ENCODE data around the gene GOLIM4.
A peak's percentile ranks its signal among the peaks of the same experiment; 100 is the strongest.

The GOLIM4 gene

DNA sequence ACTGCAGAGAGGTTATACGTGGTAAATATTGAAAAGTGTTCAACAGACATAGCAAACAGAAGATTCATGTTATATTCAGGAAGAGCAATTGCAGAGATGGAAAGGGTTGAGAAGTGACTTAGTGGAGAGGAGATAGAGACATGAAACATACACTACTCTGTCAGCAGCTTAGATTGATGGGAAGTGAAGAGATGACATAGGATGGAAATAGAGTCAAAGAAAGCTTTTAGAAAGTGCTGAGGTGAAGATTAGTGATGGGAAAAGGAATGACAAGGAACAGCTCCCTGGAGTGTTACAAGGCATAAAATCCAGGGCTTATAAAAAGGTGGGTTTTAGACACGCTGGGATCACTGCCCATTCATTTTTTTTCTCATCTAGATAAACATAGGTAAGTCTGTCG is 17.2 kb upstream of the GOLIM4 start:
- TF ChIP-seq, protein P1, sequence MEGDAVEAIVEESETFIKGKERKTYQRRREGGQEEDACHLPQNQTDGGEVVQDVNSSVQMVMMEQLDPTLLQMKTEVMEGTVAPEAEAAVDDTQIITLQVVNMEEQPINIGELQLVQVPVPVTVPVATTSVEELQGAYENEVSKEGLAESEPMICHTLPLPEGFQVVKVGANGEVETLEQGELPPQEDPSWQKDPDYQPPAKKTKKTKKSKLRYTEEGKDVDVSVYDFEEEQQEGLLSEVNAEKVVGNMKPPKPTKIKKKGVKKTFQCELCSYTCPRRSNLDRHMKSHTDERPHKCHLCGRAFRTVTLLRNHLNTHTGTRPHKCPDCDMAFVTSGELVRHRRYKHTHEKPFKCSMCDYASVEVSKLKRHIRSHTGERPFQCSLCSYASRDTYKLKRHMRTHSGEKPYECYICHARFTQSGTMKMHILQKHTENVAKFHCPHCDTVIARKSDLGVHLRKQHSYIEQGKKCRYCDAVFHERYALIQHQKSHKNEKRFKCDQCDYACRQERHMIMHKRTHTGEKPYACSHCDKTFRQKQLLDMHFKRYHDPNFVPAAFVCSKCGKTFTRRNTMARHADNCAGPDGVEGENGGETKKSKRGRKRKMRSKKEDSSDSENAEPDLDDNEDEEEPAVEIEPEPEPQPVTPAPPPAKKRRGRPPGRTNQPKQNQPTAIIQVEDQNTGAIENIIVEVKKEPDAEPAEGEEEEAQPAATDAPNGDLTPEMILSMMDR (IDR thresholded peaks at IDR 0.05) = no peak

DNA sequence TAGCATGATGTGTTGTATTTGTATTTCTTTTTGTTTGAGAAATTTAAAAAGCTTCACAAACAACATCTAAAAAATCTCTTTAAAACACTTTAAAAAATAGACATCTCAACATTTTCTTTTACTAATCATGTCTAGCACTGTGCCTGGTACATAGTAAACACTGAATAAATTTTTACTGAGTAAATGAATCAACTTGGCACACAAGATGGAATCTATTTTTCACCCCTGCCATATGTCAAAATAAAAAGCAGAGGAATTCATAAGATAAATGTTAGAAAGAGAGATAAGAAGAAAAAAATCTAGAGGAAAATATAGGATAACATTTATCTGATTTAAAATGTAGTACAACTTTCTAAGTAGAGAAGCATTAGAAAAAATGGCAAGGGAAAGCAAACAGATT is 8.6 kb upstream of the GOLIM4 start:
- TF ChIP-seq, protein P1 (IDR thresholded peaks at IDR 0.05) = no peak

DNA sequence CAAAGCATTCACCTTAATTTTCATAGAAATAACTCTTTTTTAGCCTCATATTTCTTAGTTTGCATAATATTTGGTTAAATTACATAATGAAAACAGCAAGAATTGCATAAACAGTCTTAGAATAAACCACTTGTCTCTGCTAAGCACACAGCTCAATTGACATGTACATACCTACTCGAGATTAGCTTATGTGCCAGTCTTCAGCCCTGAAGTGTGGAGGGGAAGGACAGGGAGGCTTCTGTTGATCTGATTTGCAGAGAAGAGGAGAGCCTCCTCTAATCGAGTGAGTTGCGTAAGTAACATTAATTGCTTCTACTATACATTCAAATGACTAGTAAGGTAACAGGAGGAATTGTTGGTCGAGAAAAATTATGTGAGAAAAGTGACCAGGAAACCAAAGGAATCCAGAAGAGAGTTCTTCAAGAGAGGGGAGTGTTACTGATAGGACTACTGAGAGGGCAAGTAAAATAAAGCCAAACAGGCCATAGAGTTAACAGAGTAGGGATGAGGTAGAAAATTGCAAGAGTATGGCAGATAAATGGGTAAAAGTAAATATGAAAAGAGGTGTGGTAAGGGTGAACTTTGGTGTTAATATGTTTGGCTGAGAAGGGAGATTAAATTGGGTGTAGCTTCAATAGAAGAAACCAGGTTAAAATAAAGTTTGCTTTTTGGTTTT is 7.1 kb upstream of the GOLIM4 start:
- TF ChIP-seq, protein P1 (IDR thresholded peaks at IDR 0.05) = no peak

DNA sequence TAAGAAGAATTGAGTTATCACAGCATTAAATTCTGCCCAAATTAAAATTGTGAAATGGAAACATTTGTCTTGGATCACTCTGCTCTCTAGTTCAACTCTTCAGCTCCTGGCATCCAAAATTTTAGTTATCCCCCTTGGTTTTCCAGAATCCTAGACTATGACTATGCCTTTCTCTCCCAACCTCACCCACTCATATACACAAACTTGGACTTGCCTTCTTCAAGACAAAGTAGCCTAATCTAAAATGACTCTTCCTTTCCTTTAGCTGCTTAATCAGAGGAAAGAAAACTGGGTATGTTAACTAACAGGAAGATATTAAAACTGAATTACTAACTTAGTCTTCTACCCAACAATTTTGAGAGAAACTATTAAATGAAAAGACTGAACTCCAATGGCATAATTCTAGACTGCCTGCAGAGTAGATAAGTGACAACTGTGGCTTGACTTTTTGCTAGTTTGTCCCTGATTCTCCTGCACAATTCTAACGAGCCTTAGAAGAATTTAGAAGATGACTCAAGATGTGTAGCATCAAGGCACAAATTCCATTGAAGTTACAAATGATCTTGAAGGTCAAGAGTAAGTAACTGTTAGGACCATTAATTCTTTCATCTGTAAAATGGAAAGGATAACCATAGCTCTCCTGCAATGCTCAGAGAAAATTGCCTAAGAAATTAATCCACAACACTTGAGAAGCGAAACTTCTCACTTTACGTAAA is 5.2 kb upstream of the GOLIM4 start:
- TF ChIP-seq, protein P1 (IDR thresholded peaks at IDR 0.05) = no peak

DNA sequence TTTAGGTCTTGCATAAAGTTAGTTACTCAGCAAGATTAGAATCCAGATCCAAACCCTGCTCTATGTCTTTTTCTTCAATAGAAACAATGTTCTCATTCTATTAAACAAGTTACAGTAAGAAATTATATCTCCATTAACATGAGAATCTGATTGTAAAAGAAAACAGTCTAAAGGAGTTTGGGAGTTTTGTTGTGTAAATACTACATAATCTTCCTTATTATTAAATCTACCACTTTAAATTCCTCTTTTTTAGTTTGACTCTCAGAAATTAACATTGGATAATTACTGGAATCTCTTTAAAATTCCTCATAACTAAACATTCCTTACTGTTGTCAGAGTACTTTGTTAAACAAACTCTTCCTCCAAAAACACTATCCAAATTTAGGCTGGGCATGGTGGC is 1.7 kb upstream of the GOLIM4 start:
- TF ChIP-seq, protein P1 (IDR thresholded peaks at IDR 0.05) = no peak

DNA sequence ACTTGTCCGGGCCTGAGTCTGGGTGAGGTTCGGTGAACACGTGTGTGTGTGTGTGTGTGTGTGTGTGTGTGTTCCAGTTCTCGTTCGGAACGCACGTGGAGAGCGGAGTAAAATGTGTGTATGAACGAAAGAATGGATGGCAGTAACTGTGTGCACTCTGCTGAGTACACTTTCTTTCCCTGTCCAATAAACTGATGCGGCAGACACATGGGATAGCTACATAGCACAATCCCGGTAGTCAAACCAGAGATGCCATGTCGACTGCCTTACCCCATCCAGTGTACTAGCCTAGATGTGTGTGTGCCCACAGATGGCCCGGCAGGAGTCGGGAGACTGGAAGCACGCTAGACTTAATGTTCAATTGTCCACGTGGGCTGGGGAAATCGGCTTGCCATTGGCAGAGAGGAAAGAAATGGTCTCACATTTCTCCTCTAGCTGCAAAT is 507 bp upstream of the GOLIM4 start:
- TF ChIP-seq, protein P1 (IDR thresholded peaks at IDR 0.05) = no peak

DNA sequence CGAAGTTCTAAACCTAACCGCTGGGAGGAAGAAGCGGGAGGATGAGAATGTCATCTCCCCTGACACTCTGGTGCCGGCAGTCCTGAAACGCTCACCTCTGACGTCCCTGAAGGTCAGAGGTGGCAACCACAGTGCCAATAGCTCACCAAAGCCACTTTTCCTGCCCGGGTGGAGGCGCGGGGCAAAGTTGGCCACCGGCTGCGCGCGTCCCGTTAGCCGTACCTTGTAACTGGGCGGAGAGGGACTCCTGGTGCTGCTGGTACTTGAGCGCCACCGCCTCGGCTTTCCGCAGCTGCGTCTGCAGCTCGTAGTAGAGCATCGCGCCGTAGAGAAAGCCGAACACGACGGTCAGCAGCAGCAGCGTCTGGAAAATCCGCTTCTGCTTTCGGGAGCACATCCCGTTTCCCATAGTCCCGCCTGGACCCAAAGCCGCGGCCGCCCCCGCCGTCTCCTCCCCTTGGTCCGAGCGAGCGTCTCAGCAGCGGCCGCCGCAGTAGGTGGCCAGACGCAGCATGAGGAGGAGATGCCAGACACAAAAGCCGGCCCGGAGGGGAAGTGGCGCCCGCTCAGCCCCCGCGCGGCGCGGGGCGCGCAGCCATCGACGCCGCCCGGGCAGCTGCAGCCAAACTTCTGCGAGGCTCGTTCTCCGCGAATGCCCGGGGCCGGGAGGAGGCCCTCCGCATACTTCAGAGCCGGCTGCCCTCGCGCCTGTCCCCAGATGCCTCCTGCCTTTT is 680 bp downstream of the GOLIM4 start:
- TF ChIP-seq, protein P1 (IDR thresholded peaks at IDR 0.05) = 0 out of 2 replicates have a peak, but pooled peaks have one; percentile 18
